ENCODE measurements around the gene WWOX.

The WWOX gene

GRCh38 chr16:78605548-78606101 lies 506.2 kb downstream of the WWOX start:
- no peak for DNase-seq (ENCODE audit: low read depth)
- no peak for TF ChIP-seq CTCF (IDR thresholded peaks at IDR 0.05; ENCODE audit: control insufficient read depth, insufficient read depth, low read depth, low read length, missing control alignments)
- no peak overlapping the region for H3K4me3 ChIP-seq (ENCODE audit: control insufficient read depth, low read depth, low read length)

- no peak for DNase-seq (ENCODE audit: low read depth)
- TF ChIP-seq CTCF (IDR thresholded peaks at IDR 0.05; ENCODE audit: control insufficient read depth, insufficient read depth, low read depth, low read length, missing control alignments), result no peak
- H3K4me3 ChIP-seq (ENCODE audit: control insufficient read depth, low read depth, low read length), result no peak overlapping the region
Measured at GRCh38 chr16:78606545-78606944, 507.1 kb downstream of the WWOX start.

- H3K4me3 ChIP-seq (ENCODE audit: control insufficient read depth, low read depth, low read length), result no peak overlapping the region
- DNase-seq (ENCODE audit: low read depth), result no peak
- TF ChIP-seq CTCF (IDR thresholded peaks at IDR 0.05; ENCODE audit: control insufficient read depth, insufficient read depth, low read depth, low read length, missing control alignments), result no peak
Measured at GRCh38 chr16:78607022-78607421, 507.6 kb downstream of the WWOX start.

GRCh38 chr16:78607465-78607864 lies 508.0 kb downstream of the WWOX start:
- H3K4me3 ChIP-seq (ENCODE audit: control insufficient read depth, low read depth, low read length), result no peak overlapping the region
- TF ChIP-seq CTCF (IDR thresholded peaks at IDR 0.05; ENCODE audit: control insufficient read depth, insufficient read depth, low read depth, low read length, missing control alignments), result no peak
- no peak for DNase-seq (ENCODE audit: low read depth)

- no peak overlapping the region for H3K4me3 ChIP-seq (ENCODE audit: control insufficient read depth, low read depth, low read length)
- DNase-seq (ENCODE audit: low read depth), result no peak
- TF ChIP-seq CTCF (IDR thresholded peaks at IDR 0.05; ENCODE audit: control insufficient read depth, insufficient read depth, low read depth, low read length, missing control alignments), result no peak
Measured at GRCh38 chr16:78608305-78608776, 508.9 kb downstream of the WWOX start.

GRCh38 chr16:78609402-78610274 lies 510.2 kb downstream of the WWOX start:
- no peak overlapping the region for H3K4me3 ChIP-seq (ENCODE audit: control insufficient read depth, low read depth, low read length)
- no peak for TF ChIP-seq CTCF (IDR thresholded peaks at IDR 0.05; ENCODE audit: control insufficient read depth, insufficient read depth, low read depth, low read length, missing control alignments)
- DNase-seq (ENCODE audit: low read depth), result no peak
